Activated CD8-positive, alpha-beta T cell treated with anti-CD3 and anti-CD28 coated beads, Interleukin-2, amount 10 ng/mL, durations not matched to agents 7 days and 5 days (primary cell): ENCODE measurements around the gene CTLA4. TPM values are rescaled to one million over a fixed set of nuclear protein-coding genes. Genes with fewer than 3 reads are reported as not detected.

Experiments
- ATAC-seq: fragments of 150-1000 bp; cut with Tn5 transposase; one replicate; pipeline ENCODE4 v1.10.0; 2021; ENCODE audit warnings: moderate library complexity
- CTCF ChIA-PET: fragments of 350-600 bp; sonication (Branson Sonifier 250); formaldehyde crosslinking; loops from one replicate; lab custom pipeline; 2021; ENCODE audit warnings: antibody characterized with exemption; lab: Charles Lee
- POLR2A ChIA-PET: fragments of 350-600 bp; sonication (Branson Sonifier 250); formaldehyde crosslinking; loops from one replicate; lab custom pipeline; 2021; ENCODE audit warnings: antibody characterized with exemption; lab: Charles Lee
- DNase-seq: peaks from one replicate; pipeline ENCODE4 v3.0.0-alpha.2; 2020
- H3K27ac Mint-ChIP-seq: one replicate; pipeline ENCODE4 v1.8.0; 2021; ENCODE audit warnings: mild to moderate bottlenecking, mixed read lengths
- H3K27me3 Mint-ChIP-seq: one replicate; pipeline ENCODE4 v1.8.0; 2021; ENCODE audit warnings: low read depth, mixed read lengths
- H3K36me3 Mint-ChIP-seq: one replicate; pipeline ENCODE4 v1.8.0; 2021; ENCODE audit warnings: low read depth, mixed read lengths
- H3K4me1 Mint-ChIP-seq: one replicate; pipeline ENCODE4 v1.8.0; 2021; ENCODE audit warnings: low read depth, mixed read lengths
- H3K4me3 Mint-ChIP-seq: one replicate; pipeline ENCODE4 v1.8.0; 2021; ENCODE audit warnings: mild to moderate bottlenecking, mixed read lengths
- H3K9me3 Mint-ChIP-seq: one replicate; pipeline ENCODE4 v1.8.0; 2022; ENCODE audit warnings: mixed read lengths; ENCODE audit not compliant: insufficient read depth
- total RNA-seq, 2 experiments: library from RNA; stranded (reverse); gene quantifications; one replicate each; pipeline ENCODE4 v1.2.3, GENCODE V29; 2021

CTLA4 gene
- total RNA-seq, 2 experiments from 2014 or later, result 3.8 to 4.7 TPM

DNA sequence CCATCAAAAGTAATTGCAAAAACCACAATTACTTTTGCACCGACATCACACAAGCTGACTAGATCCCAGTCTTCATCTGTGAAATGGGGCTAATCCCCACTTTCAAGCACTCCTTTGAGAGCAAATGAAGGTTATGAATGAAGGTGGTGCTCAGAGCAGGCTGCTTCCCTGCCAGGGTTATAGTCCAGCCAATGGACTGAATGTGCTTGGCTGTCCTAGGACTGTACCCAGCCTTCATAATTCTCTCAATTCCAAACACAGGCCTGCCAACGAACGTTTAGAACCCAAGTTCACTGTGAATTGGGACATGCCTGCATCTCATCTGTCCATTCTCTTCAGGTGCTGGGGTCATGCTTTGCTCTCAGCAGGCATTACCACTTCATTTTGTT is 41.2 kb downstream of the CTLA4 start:
- Mint-ChIP-seq H3K4me3 (no peak overlapping the region), H3K36me3 (peaks cover 5% of the 10 kb centered on the region), H3K9me3 (no peaks in the 10 kb centered on the region), H3K27ac (no peak overlapping the region), H3K4me1 (peaks cover 15% of the 10 kb centered on the region), H3K27me3 (peaks cover 2% of the 10 kb centered on the region)
- POLR2A ChIA-PET, result interaction anchor here (0.6 to 1.3 kb wide), 3 partner anchors 17 to 271 kb away, joined by 3 read pairs; no protein-coding TSS in a partner anchor
- CTCF ChIA-PET, result interaction anchor here (0.8 to 3.4 kb wide), 31 partner anchors 10 to 682 kb away, joined by 3 to 77 read pairs (median 7); partner anchors contain the start of genes CTLA4 and CYP20A1
- DNase-seq (no peak), ATAC-seq (no peak)

DNA sequence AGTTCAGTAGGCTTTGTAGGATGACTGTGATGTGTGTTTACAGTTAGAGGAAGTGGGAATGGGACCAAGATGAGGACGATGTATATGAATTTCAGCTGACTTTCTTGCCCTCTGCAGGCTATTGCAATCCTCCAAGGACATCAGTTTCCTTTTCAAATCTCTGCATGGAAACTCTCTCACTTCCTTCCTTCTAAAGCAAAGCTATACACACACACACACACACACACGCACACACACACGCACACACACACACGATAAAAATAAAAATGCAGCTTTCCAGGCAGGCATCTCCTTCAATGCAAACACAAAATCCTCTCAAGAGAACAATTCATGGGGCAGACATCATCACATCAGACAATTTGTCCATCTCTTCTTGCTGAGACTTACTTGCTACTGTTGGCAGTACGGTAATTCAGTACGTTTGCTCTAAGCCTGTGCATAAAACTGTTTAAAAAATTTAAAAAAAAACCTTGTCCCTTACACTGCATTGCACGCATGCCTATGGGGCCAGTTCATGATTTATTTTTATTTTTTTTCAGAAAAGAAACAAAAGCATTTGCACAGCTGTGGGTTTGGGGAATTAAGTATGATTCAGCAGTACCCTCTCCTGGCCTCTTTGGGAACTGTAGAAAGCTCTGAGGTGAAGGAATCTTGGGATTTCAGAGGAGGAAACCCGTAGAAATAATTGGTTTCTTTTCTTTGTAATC is 41.8 kb downstream of the CTLA4 start:
- H3K36me3 Mint-ChIP-seq, result peaks cover 5% of the 10 kb centered on the region
- ChIA-PET CTCF (interaction anchor here (0.8 to 3.4 kb wide), 45 partner anchors 10 to 682 kb away, joined by 3 to 77 read pairs (median 4); partner anchors contain the start of genes CTLA4 and CYP20A1), POLR2A (interaction anchor here (0.6 to 1.3 kb wide), 5 partner anchors 18 to 270 kb away, joined by 3 read pairs; partner anchors contain the start of gene ICOS)
- no peak overlapping the region for H3K4me3 Mint-ChIP-seq
- H3K4me1 Mint-ChIP-seq, result peaks cover 21% of the 10 kb centered on the region
- no peaks in the 10 kb centered on the region for H3K9me3 Mint-ChIP-seq
- no peak overlapping the region for H3K27ac Mint-ChIP-seq
- DNase-seq, result no peak
- peaks cover 8% of the 10 kb centered on the region for H3K27me3 Mint-ChIP-seq
- peak; percentile 67 for ATAC-seq

DNA sequence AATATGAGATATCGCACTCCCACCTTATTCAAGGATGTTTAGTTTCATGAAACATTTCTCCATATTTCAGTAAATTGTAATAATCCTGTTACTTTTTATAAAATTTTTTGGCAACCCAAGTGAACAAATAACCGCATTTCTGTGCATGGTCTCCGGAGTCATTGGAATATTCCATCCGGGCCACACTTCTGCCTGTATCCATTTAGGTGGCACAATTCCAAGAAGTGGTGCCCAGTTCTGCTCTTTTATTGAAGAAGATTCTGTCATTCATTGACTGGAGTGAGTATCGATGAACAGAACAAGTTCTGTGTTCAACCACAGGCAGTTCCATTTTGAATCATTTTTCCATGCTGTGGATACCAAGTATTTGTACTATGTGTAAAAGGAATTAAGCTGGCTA is 42.4 kb downstream of the CTLA4 start:
- Mint-ChIP-seq H3K4me1 (peaks cover 26% of the 10 kb centered on the region), H3K27ac (no peak overlapping the region), H3K27me3 (peaks cover 8% of the 10 kb centered on the region), H3K36me3 (peaks cover 4% of the 10 kb centered on the region), H3K4me3 (no peak overlapping the region), H3K9me3 (no peaks in the 10 kb centered on the region)
- ChIA-PET POLR2A (interaction anchor here (0.6 to 1.3 kb wide), 3 partner anchors 27 to 94 kb away, joined by 3 read pairs; partner anchors contain the start of gene ICOS), CTCF (interaction anchor here (0.7 to 3.4 kb wide), 40 partner anchors 9 to 672 kb away, joined by 3 to 77 read pairs (median 6); partner anchors contain the start of genes CTLA4 and CYP20A1)
- ATAC-seq (no peak), DNase-seq (no peak)

DNA sequence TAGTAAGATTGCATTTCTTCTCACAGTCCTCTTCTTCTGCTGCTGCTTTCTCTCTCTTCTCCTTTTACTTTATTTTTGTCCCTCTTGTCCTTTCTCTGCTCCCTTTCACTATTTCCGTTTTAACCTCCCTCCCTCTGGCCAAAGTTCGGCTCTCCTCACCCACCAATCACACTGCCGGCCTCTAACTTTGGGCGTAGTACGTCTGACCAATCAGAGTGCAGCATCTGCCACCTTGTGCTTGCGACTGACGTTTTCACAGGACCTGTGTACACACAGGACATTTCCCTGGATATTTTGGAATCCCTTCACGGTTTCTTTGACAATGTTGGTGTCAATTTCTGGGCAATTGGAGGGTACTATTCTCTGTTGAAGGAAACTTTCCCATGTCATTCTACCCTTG is 46.4 kb downstream of the CTLA4 start:
- ChIA-PET POLR2A (interaction anchor here (0.6 to 1.0 kb wide), 3 partner anchors 20 to 92 kb away, joined by 3 read pairs; no protein-coding TSS in a partner anchor), CTCF (interaction anchor here (0.8 to 1.5 kb wide), 5 partner anchors 8 to 99 kb away, joined by 3 to 6 read pairs (median 4); no protein-coding TSS in a partner anchor)
- Mint-ChIP-seq H3K9me3 (no peaks in the 10 kb centered on the region), H3K27me3 (peaks cover 13% of the 10 kb centered on the region), H3K4me3 (no peak overlapping the region), H3K27ac (no peak overlapping the region), H3K4me1 (peaks cover 32% of the 10 kb centered on the region), H3K36me3 (no peaks in the 10 kb centered on the region)
- ATAC-seq, result no peak
- DNase-seq, result no peak

DNA sequence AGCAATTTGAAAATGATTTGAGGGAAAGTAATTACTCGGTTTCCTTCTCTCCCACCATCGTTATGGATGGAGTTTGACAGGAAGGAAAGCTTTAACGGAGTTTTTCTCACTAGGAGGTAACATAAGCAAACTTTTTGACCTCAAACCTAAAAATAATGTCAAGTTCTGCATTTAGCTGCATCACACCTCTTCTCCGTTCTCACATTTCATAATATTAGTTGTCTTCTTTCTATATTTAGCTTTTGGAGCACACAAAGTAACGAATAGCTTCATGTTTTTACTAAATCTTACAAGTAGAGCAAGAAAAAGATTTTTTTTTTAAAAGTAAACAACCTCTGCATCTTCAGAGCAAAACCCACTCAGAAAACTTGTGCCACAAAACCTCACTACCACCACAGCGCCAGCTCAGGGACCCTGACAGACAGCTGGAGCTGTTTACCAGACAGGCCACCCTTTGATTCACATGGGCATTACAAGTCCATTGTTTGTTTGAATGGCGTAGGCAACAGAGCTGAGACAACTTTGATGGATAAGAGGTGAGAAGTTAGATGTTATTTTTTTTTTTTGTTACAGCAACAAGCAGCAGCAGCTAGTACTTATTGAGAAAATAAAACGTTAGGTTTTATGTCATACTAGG is 47.1 kb downstream of the CTLA4 start:
- DNase-seq (no peak), ATAC-seq (no peak)
- H3K4me1 Mint-ChIP-seq, result peaks cover 26% of the 10 kb centered on the region
- H3K4me3 Mint-ChIP-seq, result no peak overlapping the region
- H3K27ac Mint-ChIP-seq, result no peak overlapping the region
- POLR2A ChIA-PET, result interaction anchor here (0.6 to 1.0 kb wide), 4 partner anchors 16 to 91 kb away, joined by 3 read pairs; no protein-coding TSS in a partner anchor
- peaks cover 13% of the 10 kb centered on the region for H3K27me3 Mint-ChIP-seq
- H3K9me3 Mint-ChIP-seq, result no peaks in the 10 kb centered on the region
- CTCF ChIA-PET, result interaction anchor here (0.7 to 1.5 kb wide), 9 partner anchors 9 to 690 kb away, joined by 3 to 6 read pairs (median 3); no protein-coding TSS in a partner anchor
- no peaks in the 10 kb centered on the region for H3K36me3 Mint-ChIP-seq

DNA sequence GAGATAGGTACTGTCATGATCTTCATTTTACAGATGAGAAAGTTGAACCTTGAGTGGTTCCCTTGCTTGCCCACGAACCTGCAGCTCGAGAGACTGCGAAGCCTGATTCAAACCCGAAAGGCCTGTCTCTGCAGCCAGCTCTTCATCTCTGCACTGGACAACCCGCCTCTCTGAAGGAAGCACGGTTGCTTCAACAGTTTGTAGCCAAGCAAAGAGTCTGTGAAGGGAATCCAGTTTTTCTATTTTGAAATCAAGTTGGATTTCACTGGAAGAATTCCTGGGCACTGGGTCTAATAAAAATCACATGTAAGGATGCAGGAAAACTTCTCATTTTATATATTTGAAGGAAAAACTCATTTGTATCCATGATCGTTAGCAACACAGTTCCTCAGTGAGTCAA is 47.7 kb downstream of the CTLA4 start:
- DNase-seq, result no peak
- Mint-ChIP-seq H3K9me3 (no peaks in the 10 kb centered on the region), H3K27ac (no peak overlapping the region), H3K4me3 (no peak overlapping the region), H3K36me3 (no peaks in the 10 kb centered on the region), H3K4me1 (peaks cover 20% of the 10 kb centered on the region), H3K27me3 (peaks cover 13% of the 10 kb centered on the region)
- CTCF ChIA-PET, result interaction anchor here (0.7 to 1.5 kb wide), 7 partner anchors 10 to 691 kb away, joined by 3 to 6 read pairs (median 3); no protein-coding TSS in a partner anchor
- no peak for ATAC-seq
- POLR2A ChIA-PET, result interaction anchor here (0.6 to 1.0 kb wide), 2 partner anchors 15 to 18 kb away, joined by 3 read pairs; no protein-coding TSS in a partner anchor

DNA sequence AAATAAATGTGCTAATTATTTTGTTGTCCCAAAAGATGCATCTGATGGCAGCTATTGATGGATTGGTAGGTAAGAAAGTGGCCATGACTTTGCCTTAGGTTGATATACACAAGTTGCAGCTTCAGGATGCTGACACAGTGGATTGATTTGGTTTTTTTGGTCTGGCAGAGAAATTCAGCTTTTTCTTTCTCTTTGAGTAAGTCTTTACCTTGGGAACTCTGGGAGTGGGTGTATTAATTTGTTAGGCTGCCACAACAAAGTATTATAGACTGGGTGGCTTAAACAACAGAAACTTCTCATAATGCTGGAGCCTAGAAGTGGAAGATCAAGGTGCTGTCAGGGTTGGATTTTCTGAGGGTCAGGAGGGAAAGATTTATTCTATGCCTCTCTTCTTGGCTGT is 49.2 kb downstream of the CTLA4 start:
- H3K27me3 Mint-ChIP-seq, result peaks cover 17% of the 10 kb centered on the region
- POLR2A ChIA-PET, result no interaction called here
- no peak overlapping the region for H3K4me3 Mint-ChIP-seq
- CTCF ChIA-PET, result interaction anchor here (0.8 to 3.4 kb wide), 2 partner anchors 12 to 102 kb away, joined by 3 to 16 read pairs; no protein-coding TSS in a partner anchor
- H3K9me3 Mint-ChIP-seq, result no peaks in the 10 kb centered on the region
- H3K36me3 Mint-ChIP-seq, result no peaks in the 10 kb centered on the region
- ATAC-seq (no peak), DNase-seq (no peak)
- H3K27ac Mint-ChIP-seq, result no peak overlapping the region
- H3K4me1 Mint-ChIP-seq, result peaks cover 18% of the 10 kb centered on the region

DNA sequence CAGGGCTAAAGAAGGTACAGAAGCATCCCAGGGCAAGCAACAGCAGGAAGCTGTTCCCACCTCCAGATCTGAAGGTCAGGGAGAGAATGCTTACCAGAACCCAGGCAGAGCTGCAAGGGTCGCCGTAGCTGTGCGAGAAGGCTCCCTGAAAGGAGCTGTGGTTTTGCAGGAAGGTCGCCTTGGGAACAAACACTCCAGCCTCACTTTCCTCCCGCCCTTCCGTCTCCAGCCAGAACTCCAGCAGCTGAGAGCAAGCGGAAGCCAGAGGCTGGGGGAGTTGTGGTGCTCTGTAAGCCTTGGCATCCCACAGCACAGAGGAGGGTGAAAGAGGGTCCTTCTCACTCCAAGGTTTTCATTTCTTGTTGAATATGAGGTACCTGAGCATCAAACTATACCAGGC is 50.7 kb downstream of the CTLA4 start:
- no peak for DNase-seq
- ATAC-seq, result no peak
- H3K9me3 Mint-ChIP-seq, result no peaks in the 10 kb centered on the region
- H3K4me3 Mint-ChIP-seq, result no peak overlapping the region
- no peak overlapping the region for H3K27ac Mint-ChIP-seq
- H3K4me1 Mint-ChIP-seq, result peaks cover 18% of the 10 kb centered on the region
- peaks cover 20% of the 10 kb centered on the region for H3K27me3 Mint-ChIP-seq
- no peaks in the 10 kb centered on the region for H3K36me3 Mint-ChIP-seq
- ChIA-PET CTCF (interaction anchor here (1.0 to 3.4 kb wide), 3 partner anchors 10 to 103 kb away, joined by 3 to 16 read pairs (median 5); no protein-coding TSS in a partner anchor), POLR2A (no interaction called here)

DNA sequence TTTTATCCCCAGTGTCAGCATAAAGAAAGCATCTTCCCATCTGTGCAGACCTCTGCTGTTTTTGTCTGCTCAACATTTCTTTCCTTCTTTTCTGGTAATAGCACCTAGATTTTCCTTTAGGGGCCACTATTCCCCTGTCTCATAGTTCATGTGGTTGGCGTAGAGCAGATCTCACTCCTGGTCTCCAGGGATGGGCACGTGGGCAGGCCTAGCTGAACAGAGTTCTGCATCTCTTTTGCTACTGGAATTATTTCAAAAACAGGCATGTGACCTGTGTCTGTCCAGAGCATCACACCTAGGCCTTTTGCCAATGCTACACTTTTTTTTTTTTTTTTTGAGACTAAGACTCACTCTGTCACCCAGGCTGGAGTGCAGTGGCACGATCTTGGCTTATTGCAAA is 51.3 kb downstream of the CTLA4 start:
- H3K36me3 Mint-ChIP-seq, result no peaks in the 10 kb centered on the region
- peaks cover 19% of the 10 kb centered on the region for H3K27me3 Mint-ChIP-seq
- DNase-seq (no peak), ATAC-seq (no peak)
- no peak overlapping the region for H3K4me3 Mint-ChIP-seq
- no peaks in the 10 kb centered on the region for H3K9me3 Mint-ChIP-seq
- POLR2A ChIA-PET, result no interaction called here
- CTCF ChIA-PET, result interaction anchor here (0.9 to 3.4 kb wide), 3 partner anchors 9 to 104 kb away, joined by 3 to 16 read pairs (median 5); no protein-coding TSS in a partner anchor
- no peak overlapping the region for H3K27ac Mint-ChIP-seq
- peaks cover 18% of the 10 kb centered on the region for H3K4me1 Mint-ChIP-seq
